GM15510 (cell line): Measurements from ENCODE around the gene RBM43.

Source experiments
- POLR2A ChIP-seq: IDR thresholded peaks from 3 replicates; pipeline ENCODE4 v1.6.1; 2011; ENCODE audit warnings: borderline replicate concordance; ENCODE audit not compliant: insufficient read length; ENCODE audit errors: extremely low read depth

The RBM43 gene

DNA sequence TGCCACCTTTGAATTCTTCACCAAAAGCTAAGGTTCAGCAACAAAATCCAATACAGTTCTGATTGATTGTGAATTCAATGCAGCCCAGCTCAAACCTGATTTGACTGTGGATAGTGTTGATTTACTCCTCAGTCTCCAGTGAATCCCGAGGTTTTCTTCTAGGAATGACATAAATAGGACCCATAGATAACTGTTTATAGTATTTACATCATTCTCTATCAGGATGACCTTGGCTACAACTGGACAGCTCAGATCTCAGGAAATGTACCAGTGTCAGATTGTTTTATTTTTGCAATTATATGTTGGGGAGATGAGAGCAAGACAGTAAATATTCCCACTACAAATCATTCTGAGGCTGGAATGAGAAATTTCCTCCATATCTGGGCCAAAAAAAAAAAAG is 21.2 kb downstream of the RBM43 start:
- no peak for TF ChIP-seq POLR2A

DNA sequence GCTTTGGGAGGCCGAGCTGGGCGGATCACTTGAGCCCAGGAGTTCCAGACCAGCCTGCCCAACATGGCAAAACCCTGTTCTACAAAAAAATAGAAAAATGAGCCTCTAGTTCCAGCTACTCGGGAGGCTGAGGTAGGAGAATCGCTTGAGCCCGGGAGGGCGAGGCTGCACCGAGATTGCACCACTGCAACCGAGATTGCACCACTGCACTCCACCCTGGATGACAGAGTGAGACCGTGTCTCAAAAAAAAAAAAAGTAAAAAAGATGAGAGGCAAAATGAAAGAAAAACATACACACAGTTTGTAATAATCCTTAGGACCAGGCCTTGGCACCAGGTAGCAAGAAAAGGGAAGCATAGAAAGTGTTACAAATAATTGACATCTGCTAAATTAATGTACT is 22.0 kb downstream of the RBM43 start:
- no peak for TF ChIP-seq POLR2A

DNA sequence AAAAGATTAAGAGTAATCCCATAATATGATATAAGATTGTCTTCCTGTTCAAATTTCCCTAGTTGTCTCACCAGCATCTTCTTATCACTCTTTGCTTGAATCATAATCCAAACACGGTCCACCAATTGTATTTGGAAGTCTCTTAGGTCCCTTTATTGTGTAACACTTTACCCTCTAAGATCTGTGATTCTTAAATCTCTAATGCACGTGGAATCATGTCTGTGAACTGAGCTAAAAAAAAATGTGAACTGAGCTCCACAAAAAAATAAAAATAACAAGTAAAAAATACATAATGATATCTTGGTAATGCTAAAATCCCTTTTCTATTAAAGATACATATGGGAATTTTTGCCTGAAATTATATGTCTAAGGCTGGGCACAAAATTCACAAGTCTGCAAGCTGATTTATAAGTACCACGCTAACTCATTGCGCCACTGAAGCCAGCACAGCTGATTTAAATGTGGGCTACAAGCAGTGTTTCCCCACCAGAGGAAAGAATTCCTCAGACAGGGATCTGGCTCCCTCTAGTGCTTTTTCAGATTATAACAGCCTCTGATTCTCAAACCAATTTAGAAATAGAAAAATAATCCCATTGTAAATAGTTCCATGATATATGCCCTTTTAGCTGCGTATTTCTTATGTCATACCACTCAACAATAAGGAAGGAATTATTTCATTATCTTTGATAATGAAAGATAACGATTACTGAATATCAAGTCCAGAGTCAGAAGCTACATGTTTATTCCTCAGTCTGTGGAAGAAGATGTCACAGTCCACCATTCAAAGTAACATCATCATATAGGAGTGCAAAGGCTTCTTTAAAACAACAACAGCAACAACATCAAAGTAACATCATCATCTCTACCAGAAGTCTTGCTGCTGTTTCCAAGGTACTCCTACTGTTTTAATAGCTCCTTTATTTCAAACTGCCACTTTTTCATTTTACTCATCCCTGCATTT is 22.9 kb downstream of the RBM43 start:
- no peak for TF ChIP-seq POLR2A

DNA sequence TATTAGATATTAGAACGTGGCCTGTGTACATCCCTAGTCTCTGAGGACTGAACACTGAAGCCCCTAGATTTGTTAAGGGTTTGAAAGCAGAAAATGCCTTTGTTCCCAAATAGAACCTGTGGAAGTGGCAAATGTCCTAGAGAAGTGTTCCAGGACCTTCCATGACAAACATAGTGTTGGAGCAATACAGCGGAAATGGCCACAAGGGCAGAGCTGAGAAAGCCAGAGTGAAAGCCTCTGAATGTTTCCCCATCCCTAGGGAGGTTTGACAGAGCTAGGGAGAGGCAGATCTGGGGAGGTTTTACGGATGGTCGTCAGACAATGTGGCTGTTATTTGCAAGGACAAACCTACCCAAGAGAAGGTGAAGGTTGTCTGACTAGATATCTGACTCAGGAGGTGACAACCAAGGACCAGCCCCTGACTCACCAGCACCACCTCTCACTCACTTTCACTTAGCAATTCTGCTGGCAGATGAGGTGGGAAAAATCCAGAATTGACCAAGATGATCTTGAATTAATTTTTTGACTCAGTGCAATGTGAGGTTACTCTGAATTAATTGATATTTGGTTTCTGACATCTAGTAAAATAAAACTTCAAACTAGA is 24.1 kb downstream of the RBM43 start:
- TF ChIP-seq POLR2A = no peak

DNA sequence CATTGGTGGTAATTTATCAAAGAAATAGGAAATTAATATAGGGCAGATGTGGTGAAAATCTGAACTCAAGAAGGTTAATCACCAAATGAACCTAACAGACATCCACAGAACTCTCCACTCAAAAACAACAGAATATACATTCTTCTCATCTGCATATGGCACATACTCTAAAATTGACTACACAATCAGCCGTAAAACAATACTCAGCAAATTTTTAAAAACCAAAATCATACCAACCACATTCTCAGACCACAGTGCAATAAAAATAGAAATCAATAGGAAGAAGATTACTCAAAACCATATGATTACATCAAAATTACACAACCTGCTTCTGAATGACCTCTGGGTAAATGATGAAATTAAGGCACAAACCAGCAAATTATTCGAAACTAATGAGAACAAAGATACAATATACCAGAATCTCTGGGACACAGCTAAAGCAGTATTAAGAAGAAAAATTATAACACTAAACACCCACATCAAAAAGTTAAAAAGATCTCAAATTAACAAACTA is 31.0 kb downstream of the RBM43 start:
- TF ChIP-seq POLR2A = no peak

DNA sequence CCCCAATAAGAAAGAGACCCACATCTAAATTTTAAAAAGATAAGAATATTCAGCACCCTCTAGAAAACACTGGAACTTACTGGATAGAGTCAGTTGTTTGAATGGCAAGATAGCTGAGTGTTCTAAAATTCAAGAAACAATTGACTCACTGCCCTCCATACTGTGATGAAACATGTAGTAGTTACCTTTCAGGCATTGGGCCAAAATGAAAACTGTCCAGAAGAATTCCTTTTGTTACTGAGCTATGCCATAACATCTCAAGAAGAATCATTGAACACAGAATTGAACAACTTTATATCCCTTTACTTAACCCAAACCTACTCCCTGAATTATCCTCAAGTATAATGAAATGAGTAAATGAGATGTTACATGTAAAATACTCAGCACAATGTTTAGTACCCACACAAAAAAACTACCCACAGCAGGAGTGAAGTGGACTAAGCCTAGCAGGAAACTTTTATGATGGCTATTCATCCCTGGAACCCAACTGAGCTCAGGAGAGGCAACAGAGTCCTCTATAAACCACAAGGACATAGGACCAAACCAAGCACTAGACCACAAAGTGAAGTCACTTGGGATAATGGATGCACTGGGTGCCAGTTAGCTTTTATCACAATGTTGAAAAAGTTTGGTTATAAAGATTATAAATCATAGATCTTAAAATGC is 32.7 kb downstream of the RBM43 start:
- TF ChIP-seq POLR2A = no peak

DNA sequence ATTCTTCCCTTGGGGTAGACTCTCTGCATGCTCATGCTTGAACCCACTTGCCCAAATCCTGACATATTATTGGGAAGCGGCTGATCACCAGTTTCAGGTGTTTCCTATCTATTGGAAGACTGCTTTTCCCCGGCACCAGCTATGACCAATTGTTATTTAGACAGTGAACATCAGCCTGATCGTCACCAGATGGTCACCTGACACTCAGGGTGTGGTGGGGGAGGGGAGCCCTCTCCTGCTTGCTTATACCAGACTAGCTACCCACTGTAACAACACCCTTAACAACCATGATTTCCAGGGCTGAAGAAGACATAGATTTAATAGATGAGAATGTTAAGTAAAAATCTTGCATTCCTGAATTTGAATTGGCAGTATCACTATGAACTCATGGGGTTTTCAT is 44.3 kb downstream of the RBM43 start:
- no peak for TF ChIP-seq POLR2A

DNA sequence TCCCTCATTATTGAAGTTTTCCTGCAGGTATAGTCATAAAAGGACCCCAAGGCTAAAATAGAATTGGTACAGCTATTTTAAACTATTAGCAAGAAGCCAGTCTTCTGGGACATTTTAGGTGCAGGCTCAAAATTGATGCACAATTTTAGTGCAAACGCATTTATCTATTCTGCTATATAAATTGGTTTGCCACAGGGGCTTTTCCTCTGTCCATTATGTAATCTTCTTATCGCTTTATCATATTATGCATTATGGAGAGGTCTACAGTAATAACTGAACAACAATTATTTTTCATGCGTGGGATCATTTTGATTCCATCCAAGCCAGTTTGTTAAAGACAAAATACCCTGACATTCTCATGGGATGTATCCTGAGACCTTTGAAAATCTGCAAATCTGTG is 54.6 kb downstream of the RBM43 start:
- no peak for TF ChIP-seq POLR2A

DNA sequence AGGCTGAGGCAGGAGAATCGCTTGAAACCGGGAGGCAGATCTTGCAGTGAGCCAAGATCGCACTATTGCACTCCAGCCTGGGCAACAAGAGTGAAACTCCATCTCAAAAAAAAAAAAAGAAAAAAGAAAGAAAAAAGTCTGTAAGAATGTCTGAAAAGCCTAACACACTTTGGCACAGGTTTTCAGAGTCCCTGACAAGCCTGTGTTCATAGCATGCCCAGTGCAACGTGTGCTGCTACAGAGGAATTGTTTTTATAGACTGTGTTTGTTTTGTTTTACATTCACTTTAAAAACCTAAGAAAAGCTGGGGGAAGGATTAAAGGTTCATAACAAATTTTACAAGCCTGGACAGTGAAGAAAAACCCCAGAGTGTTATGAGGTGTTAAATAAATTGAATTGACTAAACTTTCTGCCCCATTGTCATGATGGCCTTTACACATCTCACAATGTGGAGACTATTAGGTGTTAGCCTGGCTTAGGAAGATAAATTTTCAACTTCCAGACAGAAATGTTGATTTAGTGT is 55.2 kb downstream of the RBM43 start:
- no peak for TF ChIP-seq POLR2A

DNA sequence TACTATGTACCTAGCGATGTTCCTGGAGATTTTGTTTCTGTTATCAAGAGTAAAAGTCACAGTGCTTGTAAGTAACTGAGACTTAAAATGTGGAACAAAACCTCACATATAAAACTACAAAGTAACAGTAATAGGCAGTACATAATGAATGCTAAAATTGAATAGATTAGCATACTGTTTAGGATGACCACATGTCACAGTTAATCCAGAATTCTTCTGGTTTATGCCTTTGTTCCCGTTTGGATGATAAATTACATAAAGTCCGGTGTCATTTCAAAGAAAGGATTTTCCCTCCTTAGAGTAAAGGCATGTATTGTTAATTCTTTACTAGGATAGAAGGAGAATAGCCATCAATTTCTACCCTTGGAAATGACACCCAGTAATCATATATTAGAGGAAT is 56.1 kb downstream of the RBM43 start:
- TF ChIP-seq POLR2A = no peak

DNA sequence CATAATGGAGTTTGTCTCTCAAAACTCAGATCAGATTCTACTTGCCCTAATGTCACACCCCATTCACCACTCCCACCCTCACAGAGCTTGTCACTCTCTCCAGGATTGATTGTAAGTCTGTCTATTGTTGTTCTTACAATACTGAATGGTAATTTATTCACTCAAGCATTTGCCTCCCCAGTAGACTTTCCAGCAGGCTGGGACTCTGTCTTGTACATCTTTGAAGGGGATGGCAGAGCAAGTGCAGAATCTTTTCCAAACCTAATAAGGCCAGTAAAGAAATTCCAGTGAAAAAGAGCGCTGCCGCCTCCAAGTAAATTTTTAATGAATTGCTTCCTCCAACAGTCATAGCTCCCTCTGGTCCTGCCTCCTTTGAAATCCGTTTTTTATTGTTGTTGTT is 56.9 kb downstream of the RBM43 start:
- no peak for TF ChIP-seq POLR2A

DNA sequence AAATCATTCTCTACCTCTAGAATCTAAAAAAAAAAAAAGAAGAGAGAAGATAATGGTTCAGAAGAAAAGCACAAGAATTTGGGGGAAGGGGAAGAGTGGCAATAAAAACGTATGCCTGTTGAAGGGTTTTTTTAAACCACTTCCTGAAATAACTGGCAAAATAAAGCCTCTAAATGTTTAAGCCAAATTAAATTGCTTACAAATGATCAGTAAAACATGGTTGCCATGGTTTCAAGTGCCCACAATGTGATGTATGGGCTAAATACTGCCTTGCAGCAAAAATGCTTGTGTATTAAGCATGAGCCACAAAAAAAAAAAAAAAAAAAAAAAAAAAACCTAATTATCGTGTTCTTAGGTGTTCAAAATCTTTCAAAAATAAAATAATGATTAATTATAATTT is 60.8 kb downstream of the RBM43 start:
- no peak for TF ChIP-seq POLR2A

DNA sequence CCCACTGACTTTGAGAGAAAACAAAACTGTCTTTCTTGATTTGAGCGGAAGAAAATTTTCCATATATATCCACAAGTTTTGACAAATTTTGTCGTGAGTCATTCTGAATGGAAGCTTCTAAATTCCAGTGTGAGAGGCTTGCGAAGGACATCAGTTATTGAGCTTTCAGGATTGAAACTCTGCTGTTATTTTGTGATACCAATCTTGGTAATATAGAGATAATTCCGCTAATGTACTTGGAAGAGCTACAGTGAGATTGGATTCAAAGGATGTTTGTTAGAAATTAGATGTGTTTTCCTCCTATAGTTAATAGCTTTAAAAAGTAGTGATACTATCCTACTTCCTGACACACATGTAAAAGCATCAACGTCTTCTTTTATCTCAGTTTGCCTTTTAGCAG is 61.4 kb downstream of the RBM43 start:
- TF ChIP-seq POLR2A = no peak

DNA sequence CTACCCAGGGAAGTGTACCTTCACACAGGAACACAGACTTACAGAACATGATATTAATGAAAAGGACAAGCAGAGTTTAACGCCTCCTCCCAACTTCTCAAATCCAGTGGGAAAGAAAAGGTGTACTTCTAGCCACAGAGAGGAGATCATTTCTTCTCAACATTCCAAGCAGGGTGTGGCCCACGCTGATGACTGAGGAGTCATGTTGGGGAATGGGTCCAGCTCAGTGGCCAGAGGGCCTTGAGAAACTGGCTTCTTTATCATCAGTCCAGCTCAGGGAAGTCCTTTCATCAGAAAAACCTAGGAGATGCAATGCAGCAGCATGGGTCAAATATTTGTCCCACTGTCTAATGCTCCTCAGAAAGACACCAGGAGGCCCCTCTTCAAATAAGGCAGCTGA is 63.0 kb downstream of the RBM43 start:
- no peak for TF ChIP-seq POLR2A
